Adrenal gland (tissue), 5 donors: ENCODE measurements around the gene ACTR3.

ENCODE experiments used
- POLR2A ChIP-seq, 2 donors: fragments of 450-650 bp; IDR thresholded peaks; one replicate each; pipeline ENCODE4 v1.6.1; 2017; ENCODE audit warnings: antibody characterized with exemption in 2 of 2, mild to moderate bottlenecking in 2 of 2, moderate library complexity in 1 of 2
- TF ChIP-seq, protein P1 (sequence below), 6 experiments: fragments of 450-650 bp in 4 of 6; fragments of 200-600 bp in 2 of 6; sonication (generic) in 1 of 6; IDR thresholded peaks; 1 replicate in 5 of 6; 2 replicates in 1 of 6; pipeline versions ENCODE4 v1.5.1 to v1.8.0; 2016 to 2021; ENCODE audit warnings: antibody characterized with exemption in 6 of 6, mild to moderate bottlenecking in 2 of 6, moderate library complexity in 1 of 6
- donor health status: DM: no; HTN: no; CAD: no.

DNA sequence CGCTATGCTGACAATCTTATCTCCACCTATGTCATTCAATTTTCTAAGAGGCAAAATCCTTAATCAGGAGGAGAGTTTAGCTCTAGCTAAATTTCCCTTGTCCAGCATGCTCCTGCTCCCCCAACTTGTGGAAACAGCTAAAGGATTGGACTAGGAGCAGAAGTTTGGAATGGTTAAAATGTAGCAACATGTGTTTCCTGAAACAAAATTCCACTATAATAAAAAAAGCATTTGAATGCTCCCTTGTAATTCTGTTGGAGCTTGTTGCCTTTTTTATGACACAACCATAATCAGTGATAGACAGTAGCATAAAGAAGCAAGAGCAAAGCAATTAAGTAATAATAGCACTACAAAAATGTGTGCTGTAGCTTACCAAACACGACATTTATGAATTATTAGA lies 6.9 kb downstream of the ACTR3 start:
- TF ChIP-seq, protein P1, sequence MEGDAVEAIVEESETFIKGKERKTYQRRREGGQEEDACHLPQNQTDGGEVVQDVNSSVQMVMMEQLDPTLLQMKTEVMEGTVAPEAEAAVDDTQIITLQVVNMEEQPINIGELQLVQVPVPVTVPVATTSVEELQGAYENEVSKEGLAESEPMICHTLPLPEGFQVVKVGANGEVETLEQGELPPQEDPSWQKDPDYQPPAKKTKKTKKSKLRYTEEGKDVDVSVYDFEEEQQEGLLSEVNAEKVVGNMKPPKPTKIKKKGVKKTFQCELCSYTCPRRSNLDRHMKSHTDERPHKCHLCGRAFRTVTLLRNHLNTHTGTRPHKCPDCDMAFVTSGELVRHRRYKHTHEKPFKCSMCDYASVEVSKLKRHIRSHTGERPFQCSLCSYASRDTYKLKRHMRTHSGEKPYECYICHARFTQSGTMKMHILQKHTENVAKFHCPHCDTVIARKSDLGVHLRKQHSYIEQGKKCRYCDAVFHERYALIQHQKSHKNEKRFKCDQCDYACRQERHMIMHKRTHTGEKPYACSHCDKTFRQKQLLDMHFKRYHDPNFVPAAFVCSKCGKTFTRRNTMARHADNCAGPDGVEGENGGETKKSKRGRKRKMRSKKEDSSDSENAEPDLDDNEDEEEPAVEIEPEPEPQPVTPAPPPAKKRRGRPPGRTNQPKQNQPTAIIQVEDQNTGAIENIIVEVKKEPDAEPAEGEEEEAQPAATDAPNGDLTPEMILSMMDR (IDR thresholded peaks at IDR 0.05), result no peak
- TF ChIP-seq POLR2A (IDR thresholded peaks at IDR 0.05), result no peak
